GM19035 (cell line): ENCODE data around the gene MSRB2.
A peak's percentile ranks its signal among the peaks of the same experiment; 100 is the strongest.
"Not testable (repeated sequence)": the region's sequence is repeated elsewhere in the genome, so short reads cannot be mapped to it uniquely, and the experiment has no call there.

Source experiments
- ATAC-seq: cut with Tn5 transposase; IDR thresholded peaks from one replicate; pipeline ENCODE4 v1.9.1; 2021; ENCODE audit not compliant: unreplicated experiment

The MSRB2 gene

GRCh38 chr10:23095404-23095965, at the start of gene MSRB2:
TSS of gene MSRB2 (plus strand) at chr10:23095579. CDS start at chr10:23095609, 30 bp downstream.
- ATAC-seq, result peak; percentile 77

GRCh38 chr10:23046027-23046426, 49.4 kb upstream of the MSRB2 start:
- ATAC-seq, result no peak

GRCh38 chr10:23047201-23048050, 48.0 kb upstream of the MSRB2 start:
- ATAC-seq, result no peak

- no peak for ATAC-seq
Measured at GRCh38 chr10:23048191-23048590, 47.2 kb upstream of the MSRB2 start.

GRCh38 chr10:23051278-23051677, 44.1 kb upstream of the MSRB2 start:
- ATAC-seq, result no peak

- no peak for ATAC-seq
Measured at GRCh38 chr10:23051855-23052331, 43.5 kb upstream of the MSRB2 start.

- no peak for ATAC-seq
Measured at GRCh38 chr10:23053036-23053435, 42.3 kb upstream of the MSRB2 start.

GRCh38 chr10:23055424-23056185, 39.8 kb upstream of the MSRB2 start:
- no peak for ATAC-seq

- ATAC-seq, result no peak
Measured at GRCh38 chr10:23056186-23056579, 39.2 kb upstream of the MSRB2 start.

GRCh38 chr10:23058366-23058765, 37.0 kb upstream of the MSRB2 start:
- no peak for ATAC-seq

- ATAC-seq, result no peak
Measured at GRCh38 chr10:23060918-23061317, 34.5 kb upstream of the MSRB2 start.

- ATAC-seq, result no peak
Measured at GRCh38 chr10:23063045-23063972, 32.1 kb upstream of the MSRB2 start.

- ATAC-seq, result no peak
Measured at GRCh38 chr10:23063973-23064812, 31.2 kb upstream of the MSRB2 start.

GRCh38 chr10:23064813-23065114, 30.6 kb upstream of the MSRB2 start:
- ATAC-seq, result not testable (repeated sequence)

- ATAC-seq, result no peak
Measured at GRCh38 chr10:23065181-23065948, 30.0 kb upstream of the MSRB2 start.

GRCh38 chr10:23067337-23067736, 28.0 kb upstream of the MSRB2 start:
- no peak for ATAC-seq

GRCh38 chr10:23067939-23068775, 27.2 kb upstream of the MSRB2 start:
- peak; percentile 47 for ATAC-seq
